H9 (cell line): ENCODE measurements around the gene PITRM1. TPM values are rescaled to one million over a fixed set of nuclear protein-coding genes. Genes with fewer than 3 reads are reported as not detected.

Source experiments
- DNase-seq: peaks from one replicate; pipeline ENCODE4 v3.0.0-alpha.2; 2017
- H2AFZ ChIP-seq: one replicate; pipeline ENCODE4 v1.6.1; 2013; ENCODE audit warnings: mild to moderate bottlenecking, low read length, control low read depth, moderate library complexity
- H2AK5ac ChIP-seq: 2 replicates; pipeline ENCODE4 v1.6.1; 2013; ENCODE audit warnings: low read length, control low read depth, mixed read lengths; ENCODE audit not compliant: insufficient read length
- H2BK120ac ChIP-seq: one replicate; pipeline ENCODE4 v1.6.1; 2013; ENCODE audit warnings: low read depth, mild to moderate bottlenecking, low read length, control low read depth, inconsistent platforms; ENCODE audit not compliant: poor library complexity, severe bottlenecking
- H2BK12ac ChIP-seq: 2 replicates; pipeline ENCODE4 v1.6.1; 2013; ENCODE audit warnings: low read length, control low read depth, mixed read lengths, low read depth; ENCODE audit not compliant: insufficient read length
- H2BK15ac ChIP-seq: 2 replicates; pipeline ENCODE4 v1.6.1; 2013; ENCODE audit warnings: low read depth, low read length, control low read depth
- H2BK20ac ChIP-seq: one replicate; pipeline ENCODE4 v1.6.1; 2013; ENCODE audit warnings: low read depth, mild to moderate bottlenecking, low read length, control low read depth, inconsistent platforms; ENCODE audit not compliant: poor library complexity, severe bottlenecking
- H2BK5ac ChIP-seq: 2 replicates; pipeline ENCODE4 v1.6.1; 2013; ENCODE audit warnings: low read length, control low read depth, mixed read lengths; ENCODE audit not compliant: insufficient read length
- H3K14ac ChIP-seq: 2 replicates; pipeline ENCODE4 v1.6.1; 2013; ENCODE audit warnings: low read length, control low read depth; ENCODE audit not compliant: insufficient read depth
- H3K18ac ChIP-seq: 2 replicates; pipeline ENCODE4 v1.6.1; 2013; ENCODE audit warnings: low read depth, mild to moderate bottlenecking, mixed read lengths, low read length, control low read depth; ENCODE audit not compliant: insufficient read length
- H3K23ac ChIP-seq: 2 replicates; pipeline ENCODE4 v1.6.1; 2013; ENCODE audit warnings: low read length, control low read depth, mixed read lengths, low read depth; ENCODE audit not compliant: insufficient read length
- H3K23me2 ChIP-seq: 2 replicates; pipeline ENCODE4 v1.6.1; 2013; ENCODE audit warnings: low read depth, mild to moderate bottlenecking, mixed read lengths, low read length, control low read depth; ENCODE audit not compliant: insufficient read length, poor library complexity, severe bottlenecking
- H3K27ac ChIP-seq: 2 replicates; pipeline ENCODE4 v1.5.1; 2013; ENCODE audit warnings: low read length, control low read depth, mixed read lengths, low read depth; ENCODE audit not compliant: insufficient read length
- H3K27me3 ChIP-seq: 2 replicates; pipeline ENCODE4 v1.6.1; 2013; ENCODE audit warnings: low read length, control low read depth, inconsistent platforms; ENCODE audit not compliant: insufficient read depth
- H3K4ac ChIP-seq: 2 replicates; pipeline ENCODE4 v1.6.1; 2013; ENCODE audit warnings: low read depth, mild to moderate bottlenecking, control low read depth, inconsistent platforms, low read length, moderate library complexity
- H3K4me1 ChIP-seq: 2 replicates; pipeline ENCODE4 v1.6.1; 2013; ENCODE audit warnings: low read length, control low read depth, inconsistent platforms; ENCODE audit not compliant: insufficient read depth
- H3K4me2 ChIP-seq: 2 replicates; pipeline ENCODE4 v1.6.1; 2013; ENCODE audit warnings: low read length, control low read depth, mixed read lengths; ENCODE audit not compliant: insufficient read length, insufficient read depth
- H3K56ac ChIP-seq: 2 replicates; pipeline ENCODE4 v1.6.1; 2013; ENCODE audit warnings: low read depth, mild to moderate bottlenecking, mixed read lengths, low read length, control low read depth; ENCODE audit not compliant: insufficient read length
- H3K79me1 ChIP-seq: 2 replicates; pipeline ENCODE4 v1.6.1; 2013; ENCODE audit warnings: low read depth, mild to moderate bottlenecking, moderate library complexity, low read length, control low read depth, inconsistent platforms; ENCODE audit not compliant: insufficient read depth, poor library complexity, severe bottlenecking
- H3K79me2 ChIP-seq: 2 replicates; pipeline ENCODE4 v1.6.1; 2013; ENCODE audit warnings: low read length, control low read depth, inconsistent platforms; ENCODE audit not compliant: insufficient read depth
- H3K9ac ChIP-seq: 2 replicates; pipeline ENCODE4 v1.6.1; 2013; ENCODE audit warnings: low read length, control low read depth, mixed read lengths; ENCODE audit not compliant: insufficient read length; ENCODE audit errors: extremely low read depth
- H3K9me3 ChIP-seq: one replicate; pipeline ENCODE4 v1.6.1; 2013; ENCODE audit warnings: low read depth, low read length, inconsistent platforms; ENCODE audit not compliant: control insufficient read depth
- H3T11ph ChIP-seq: one replicate; pipeline ENCODE4 v1.6.1; 2013; ENCODE audit warnings: mild to moderate bottlenecking, low read length, control low read depth, inconsistent platforms
- H4K20me1 ChIP-seq: one replicate; pipeline ENCODE4 v1.6.1; 2013; ENCODE audit not compliant: control insufficient read depth, insufficient read length, insufficient read depth
- H4K5ac ChIP-seq: 2 replicates; pipeline ENCODE4 v1.6.1; 2013; ENCODE audit warnings: low read depth, mild to moderate bottlenecking, mixed read lengths, low read length, control low read depth; ENCODE audit not compliant: insufficient read length
- H4K8ac ChIP-seq: replicated peaks from 2 replicates; pipeline ENCODE4 v1.6.1; 2013; ENCODE audit warnings: low read length, control low read depth, mixed read lengths, low read depth; ENCODE audit not compliant: insufficient read length
- H4K91ac ChIP-seq: 2 replicates; pipeline ENCODE4 v1.6.1; 2013; ENCODE audit warnings: low read depth, mild to moderate bottlenecking, moderate library complexity, mixed read lengths, low read length, control low read depth; ENCODE audit not compliant: insufficient read length
- H3K27ac Mint-ChIP-seq, 3 experiments: 2 replicates in 2 of 3; 3 replicates in 1 of 3; pipeline ENCODE4 v1.8.0; 2020 to 2021; ENCODE audit warnings: mixed read lengths in 3 of 3, mild to moderate bottlenecking in 1 of 3, moderate library complexity in 1 of 3
- H3K27me3 Mint-ChIP-seq: 2 replicates; pipeline ENCODE4 v1.8.0; 2021; ENCODE audit warnings: low read depth, mild to moderate bottlenecking, moderate library complexity, mixed read lengths
- H3K36me3 Mint-ChIP-seq, 3 experiments: 2 replicates in 2 of 3; 3 replicates in 1 of 3; pipeline ENCODE4 v1.8.0; 2020 to 2021; ENCODE audit warnings: low read depth in 3 of 3, mixed read lengths in 3 of 3; ENCODE audit not compliant: insufficient read depth in 1 of 3
- H3K4me1 Mint-ChIP-seq, 2 experiments: 2 replicates each; pipeline ENCODE4 v1.8.0; 2020; ENCODE audit warnings: mixed read lengths in 2 of 2
- H3K4me3 Mint-ChIP-seq, 2 experiments: 2 replicates in 1 of 2; 3 replicates in 1 of 2; pipeline ENCODE4 v1.8.0; 2020 to 2021; ENCODE audit warnings: mild to moderate bottlenecking in 2 of 2, mixed read lengths in 2 of 2, moderate library complexity in 1 of 2
- H3K9me3 Mint-ChIP-seq, 2 experiments: 2 replicates in 1 of 2; 3 replicates in 1 of 2; pipeline ENCODE4 v1.8.0; 2020; ENCODE audit warnings: mild to moderate bottlenecking in 2 of 2, mixed read lengths in 2 of 2, moderate library complexity in 1 of 2
- CTCF ChIP-seq: fragments of 200-600 bp; sonication (generic); conservative IDR thresholded peaks from 3 replicates; pipeline ENCODE4 v1.8.0; 2021; ENCODE audit warnings: antibody characterized with exemption, mild to moderate bottlenecking
- WGBS: extraction: QIAGEN DNeasy Blood & Tissue Kit; methylation state at CpG from one replicate; pipeline ENCODE4 v1.1.7; 2013; ENCODE audit warnings: missing lambda C conversion rate, low lambda C conversion rate, mixed read lengths; ENCODE audit not compliant: insufficient read length; ENCODE audit errors: extremely low coverage; 5-methylcytosine and 5-hydroxymethylcytosine counted together
- total RNA-seq: library from RNA; stranded (reverse); gene quantifications from 2 replicates; pipeline ENCODE4 v1.2.1, GENCODE V29; 2021

Gene PITRM1
- total RNA-seq, 1 experiment from 2014 or later = 27.8 TPM

GRCh38 chr10:3122034-3122433 is 50.5 kb downstream of the PITRM1 start:
- Histone ChIP-seq H3K4me1 (no peaks in the 10 kb centered on the region), H3T11ph (no peak overlapping the region), H3K27ac (no peak overlapping the region), H2BK20ac (no peak overlapping the region), H3K79me2 (no peaks in the 10 kb centered on the region), H2AFZ (no peak overlapping the region), H3K14ac (no peak overlapping the region), H4K8ac (no peak overlapping the region), H3K79me1 (no peaks in the 10 kb centered on the region), H2BK5ac (no peak overlapping the region), H2BK12ac (no peak overlapping the region), H2BK15ac (no peak overlapping the region), H4K20me1 (no peaks in the 10 kb centered on the region), H3K56ac (no peak overlapping the region), H3K4me2 (no peak overlapping the region), H4K5ac (no peak overlapping the region), H2BK120ac (no peak overlapping the region), H2AK5ac (no peak overlapping the region), H3K27me3 (no peaks in the 10 kb centered on the region), H4K91ac (no peak overlapping the region), H3K9me3 (no peaks in the 10 kb centered on the region), H3K23me2 (no peaks in the 10 kb centered on the region), H3K9ac (no peak overlapping the region), H3K18ac (no peak overlapping the region), H3K23ac (no peak overlapping the region), H3K4ac (no peak overlapping the region)
- no peak for DNase-seq
- WGBS = no CpG with 5 or more reads among the region's 14 CpGs
- Mint-ChIP-seq H3K27me3 (no peaks in the 10 kb centered on the region), H3K9me3 (no peaks in the 10 kb centered on the region), H3K4me3 (no peak overlapping the region), H3K27ac (no peak overlapping the region), H3K4me1 (no peaks in the 10 kb centered on the region), H3K36me3 (peaks cover 34 to 81% (median 77%) of the 10 kb centered on the region in 3 experiments; a peak in 6 of 7 replicates)
- TF ChIP-seq CTCF = no peak
